ENCODE measurements around the gene ZRSR2. TPM values are rescaled to one million over a fixed set of nuclear protein-coding genes. Genes with fewer than 3 reads are reported as not detected.
A peak's percentile ranks its signal among the peaks of the same experiment; 100 is the strongest.

The ZRSR2 gene
- total and polyA plus RNA-seq, 2 of the 8 experiments (the other 6 are each of a cell fraction or from before 2014, with no cell fraction given) = 3.9 to 6.9 TPM

DNA sequence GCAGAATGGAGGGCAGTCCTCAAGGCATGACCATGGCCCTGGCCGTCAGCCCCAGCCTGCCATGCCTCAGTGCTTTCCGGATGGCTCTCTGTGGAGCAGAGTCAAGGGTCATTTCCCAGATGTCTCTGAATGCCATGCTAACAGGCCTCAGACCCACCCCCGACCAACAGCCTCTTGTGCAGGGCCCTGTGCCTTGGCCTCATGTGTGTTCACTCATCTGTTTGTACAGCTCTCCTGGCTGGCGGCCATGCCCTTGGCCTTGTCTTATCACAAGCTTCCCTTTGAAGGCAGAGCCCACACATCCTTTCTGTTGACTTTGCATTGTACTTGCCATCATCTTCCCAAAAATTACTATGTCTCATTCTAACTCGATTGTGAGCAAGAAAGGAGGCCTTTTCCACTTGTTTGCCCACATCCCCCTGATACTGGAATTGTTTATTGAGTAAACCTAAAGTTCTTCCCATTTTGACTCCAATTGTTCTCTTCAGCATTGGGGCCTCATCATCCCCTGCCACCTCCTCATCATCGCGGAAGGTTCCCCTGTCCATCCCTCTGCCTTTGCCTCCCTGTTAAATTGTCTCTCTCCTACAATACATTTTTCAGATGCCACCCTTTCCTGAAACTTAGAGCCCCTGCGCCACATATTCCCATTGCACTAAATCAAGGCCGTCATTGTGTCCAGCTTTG lies 46.0 kb upstream of the ZRSR2 start:
- Histone ChIP-seq H3K23ac (ENCODE audit: insufficient read length) (no peak overlapping the region), H3K9me3 (ENCODE audit: insufficient read depth in 2 of 2, low read depth in 1 of 2, low read length in 1 of 2) (no peaks in the 10 kb centered on the region), H2BK5ac (ENCODE audit: low read depth, low read length) (no peak overlapping the region), H2AK5ac (ENCODE audit: low read depth, low read length) (no peak overlapping the region), H4K5ac (ENCODE audit: insufficient read length, low read depth, low read length) (no peak overlapping the region), H3K18ac (ENCODE audit: extremely low read depth, low read length) (no peak overlapping the region), H3K36me3 (ENCODE audit: control insufficient read depth in 2 of 4, insufficient read depth in 4 of 4, low read length in 3 of 4) (no peaks in the 10 kb centered on the region), H3K9ac (replicated peaks in 1 of 4; ENCODE audit: extremely low read depth in 1 of 4, low read depth in 3 of 4, low read length in 3 of 4) (no peak overlapping the region), H2BK15ac (ENCODE audit: low read length) (no peak overlapping the region), H3K4me3 (ENCODE audit: extremely low read depth in 1 of 4, insufficient read depth in 2 of 4, low read depth in 3 of 4, low read length in 4 of 4) (no peak overlapping the region), H4K91ac (replicated peaks; ENCODE audit: insufficient read length, low read length) (no peak overlapping the region), H2AFZ (ENCODE audit: low read length) (no peak overlapping the region), H3K79me2 (ENCODE audit: control insufficient read depth in 1 of 2, insufficient read depth in 2 of 2, low read length in 2 of 2) (no peaks in the 10 kb centered on the region), H2BK120ac (replicated peaks; ENCODE audit: low read depth, low read length) (no peak overlapping the region), H3K56ac (replicated peaks; ENCODE audit: insufficient read length, low read depth, low read length) (no peak overlapping the region), H2BK20ac (ENCODE audit: low read length) (no peak overlapping the region), H3K27ac (ENCODE audit: low read depth, low read length) (no peak overlapping the region), H3K14ac (ENCODE audit: insufficient read length) (no peak overlapping the region), H3K4me2 (ENCODE audit: insufficient read depth in 1 of 2, low read depth in 2 of 2, low read length in 2 of 2) (no peak overlapping the region), H3K23me2 (ENCODE audit: low read depth, low read length) (no peaks in the 10 kb centered on the region), H3K27me3 (replicated peaks in 1 of 4; ENCODE audit: control insufficient read depth in 3 of 4, extremely low read depth in 1 of 4, insufficient read depth in 3 of 4, low read length in 3 of 4) (no peaks in the 10 kb centered on the region), H3K4me1 (replicated peaks in 1 of 4; ENCODE audit: control insufficient read depth in 3 of 4, insufficient read depth in 4 of 4, low read length in 3 of 4) (no peaks in the 10 kb centered on the region; a peak in 2 of 7 replicates), H4K8ac (ENCODE audit: extremely low read depth, insufficient read depth, low read length) (no peak overlapping the region), H4K20me1 (replicated peaks in 1 of 2; ENCODE audit: control insufficient read depth in 1 of 2, insufficient read depth in 2 of 2, low read length in 2 of 2) (no peaks in the 10 kb centered on the region), H3K79me1 (ENCODE audit: low read depth, low read length) (no peaks in the 10 kb centered on the region), H2BK12ac (ENCODE audit: low read depth, low read length) (peak overlapping the region; percentile 39; the same call in 1 of the 2 replicates), H3K4ac (replicated peaks; ENCODE audit: insufficient read length, low read depth, low read length) (no peak overlapping the region)
- no peak for FAIRE-seq
- ChIA-PET POLR2A (ENCODE audit: partially characterized antibody) (no interaction called here), CTCF (ENCODE audit: partially characterized antibody) (no interaction called here)
- TF ChIP-seq NRF1 (IDR thresholded peaks at IDR 0.05; ENCODE audit: low read depth, low read length) = no peak
- no peak for TF ChIP-seq RAD21 (IDR thresholded peaks at IDR 0.05 in 1 of 2, conservative IDR thresholded peaks at IDR 0.05 in 1 of 2; ENCODE audit: low read depth in 2 of 2, low read length in 2 of 2)
- TF ChIP-seq FOSL1 (IDR thresholded peaks at IDR 0.05; ENCODE audit: insufficient read depth, low read depth, low read length) = no peak
- TF ChIP-seq BACH1 (IDR thresholded peaks at IDR 0.05; ENCODE audit: low read length) = no peak
- TF ChIP-seq, protein P1, sequence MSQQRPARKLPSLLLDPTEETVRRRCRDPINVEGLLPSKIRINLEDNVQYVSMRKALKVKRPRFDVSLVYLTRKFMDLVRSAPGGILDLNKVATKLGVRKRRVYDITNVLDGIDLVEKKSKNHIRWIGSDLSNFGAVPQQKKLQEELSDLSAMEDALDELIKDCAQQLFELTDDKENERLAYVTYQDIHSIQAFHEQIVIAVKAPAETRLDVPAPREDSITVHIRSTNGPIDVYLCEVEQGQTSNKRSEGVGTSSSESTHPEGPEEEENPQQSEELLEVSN (IDR thresholded peaks at IDR 0.05) = no peak
- WGBS, 2 experiments (ENCODE audit: extremely low coverage in 1 of 2, insufficient coverage in 1 of 2, insufficient read length in 1 of 2, insufficient replicate concordance in 2 of 2, low coverage in 1 of 2, low lambda C conversion rate in 2 of 2, missing lambda C conversion rate in 1 of 2) = 87% methylated on average over 8 of the region's 9 CpGs; no CpG with 5 or more reads in 1 of the 2 experiments
- no peak for DNase-seq (ENCODE audit: low read depth in 1 of 2, low spot score in 2 of 2)

Measured in H1 (cell line).